Nephron progenitor cell (in vitro differentiated cells): Measurements from ENCODE around the gene DPAGT1.

Source experiments
- DNase-seq: peaks from one replicate; pipeline ENCODE4 v3.0.0; 2021
- H3K27ac Mint-ChIP-seq: 2 replicates; pipeline ENCODE4 v1.8.0; 2021; ENCODE audit warnings: mild to moderate bottlenecking, moderate library complexity, mixed read lengths
- H3K27me3 Mint-ChIP-seq: 2 replicates; pipeline ENCODE4 v1.8.0; 2021; ENCODE audit warnings: mild to moderate bottlenecking, low read depth, mixed read lengths; ENCODE audit not compliant: poor library complexity
- H3K36me3 Mint-ChIP-seq: 2 replicates; pipeline ENCODE4 v1.8.0; 2021; ENCODE audit warnings: low read depth, mixed read lengths
- H3K4me1 Mint-ChIP-seq: 2 replicates; pipeline ENCODE4 v1.8.0; 2021; ENCODE audit warnings: mixed read lengths
- H3K4me3 Mint-ChIP-seq: 2 replicates; pipeline ENCODE4 v1.8.0; 2021; ENCODE audit warnings: mild to moderate bottlenecking, moderate library complexity, mixed read lengths
- H3K9me3 Mint-ChIP-seq: 2 replicates; pipeline ENCODE4 v1.8.0; 2021; ENCODE audit warnings: mild to moderate bottlenecking, moderate library complexity, mixed read lengths
- CTCF ChIP-seq: fragments of 200-600 bp; sonication (generic); IDR thresholded peaks from 2 replicates; pipeline ENCODE4 v1.5.0; 2021; ENCODE audit warnings: antibody characterized with exemption

DPAGT1 gene

GRCh38 chr11:119125821-119126220 is 24.2 kb upstream of the DPAGT1 start:
- Mint-ChIP-seq H3K27me3 (peaks cover 3% of the 10 kb centered on the region), H3K4me3 (no peak overlapping the region), H3K4me1 (peaks cover 30% of the 10 kb centered on the region), H3K27ac (no peak overlapping the region), H3K36me3 (peaks cover 50% of the 10 kb centered on the region), H3K9me3 (no peaks in the 10 kb centered on the region)
- DNase-seq: no peak
- no peak for TF ChIP-seq CTCF

- Mint-ChIP-seq H3K4me3 (peak overlapping the region; percentile 98), H3K9me3 (no peaks in the 10 kb centered on the region), H3K27me3 (peaks cover 3% of the 10 kb centered on the region), H3K4me1 (peaks cover 32% of the 10 kb centered on the region), H3K27ac (peak overlapping the region; percentile 89), H3K36me3 (peaks cover 20% of the 10 kb centered on the region)
- DNase-seq: no peak
- no peak for TF ChIP-seq CTCF
Observed at GRCh38 chr11:119121811-119122124, 20.1 kb upstream of the DPAGT1 start.

GRCh38 chr11:119121008-119121810 is 19.6 kb upstream of the DPAGT1 start, which contains the start of gene HINFP:
Gene HINFP (plus strand): TSS chr11:119121580. CDS start chr11:119126945, 5,365 bp downstream.
- no peaks in the 10 kb centered on the region for H3K9me3 Mint-ChIP-seq
- TF ChIP-seq CTCF: no peak
- peak; percentile 99 for DNase-seq
- peak within 1 kb of the TSS; percentile 89 for H3K27ac Mint-ChIP-seq
- H3K27me3 Mint-ChIP-seq: peaks cover 3% of the 10 kb centered on the region
- peaks cover 30% of the 10 kb centered on the region for H3K4me1 Mint-ChIP-seq
- peaks cover 18% of the 10 kb centered on the region for H3K36me3 Mint-ChIP-seq
- H3K4me3 Mint-ChIP-seq: peak within 1 kb of the TSS; percentile 98

GRCh38 chr11:119120639-119121007 is 19.0 kb upstream of the DPAGT1 start:
- H3K9me3 Mint-ChIP-seq: no peaks in the 10 kb centered on the region
- no peak for TF ChIP-seq CTCF
- peaks cover 3% of the 10 kb centered on the region for H3K27me3 Mint-ChIP-seq
- H3K36me3 Mint-ChIP-seq: peaks cover 18% of the 10 kb centered on the region
- peaks cover 31% of the 10 kb centered on the region for H3K4me1 Mint-ChIP-seq
- peak overlapping the region; percentile 73 for H3K27ac Mint-ChIP-seq
- peak; percentile 46 for DNase-seq
- peak overlapping the region; percentile 98 for H3K4me3 Mint-ChIP-seq

GRCh38 chr11:119118946-119119345 is 17.3 kb upstream of the DPAGT1 start:
- peaks cover 37% of the 10 kb centered on the region for H3K4me1 Mint-ChIP-seq
- peaks cover 16% of the 10 kb centered on the region for H3K36me3 Mint-ChIP-seq
- DNase-seq: no peak
- no peak for TF ChIP-seq CTCF
- H3K27me3 Mint-ChIP-seq: peaks cover 3% of the 10 kb centered on the region
- no peaks in the 10 kb centered on the region for H3K9me3 Mint-ChIP-seq
- H3K27ac Mint-ChIP-seq: no peak overlapping the region
- H3K4me3 Mint-ChIP-seq: no peak overlapping the region

- no peak overlapping the region for H3K27ac Mint-ChIP-seq
- DNase-seq: no peak
- H3K36me3 Mint-ChIP-seq: peaks cover 13% of the 10 kb centered on the region
- peaks cover 3% of the 10 kb centered on the region for H3K27me3 Mint-ChIP-seq
- H3K4me1 Mint-ChIP-seq: peaks cover 35% of the 10 kb centered on the region
- no peak overlapping the region for H3K4me3 Mint-ChIP-seq
- H3K9me3 Mint-ChIP-seq: no peaks in the 10 kb centered on the region
- TF ChIP-seq CTCF: no peak
Observed at GRCh38 chr11:119118227-119118626, 16.6 kb upstream of the DPAGT1 start.
